IPS-18a (cell line): ENCODE measurements around the gene TP53AIP1.

Experiments used
- H3K27ac ChIP-seq: one replicate; pipeline ENCODE4 v1.5.1; 2013; ENCODE audit warnings: low read length
- H3K27me3 ChIP-seq: one replicate; pipeline ENCODE4 v1.6.1; 2013; ENCODE audit warnings: mild to moderate bottlenecking, low read length; ENCODE audit not compliant: control insufficient read depth, insufficient read depth
- H3K36me3 ChIP-seq: one replicate; pipeline ENCODE4 v1.6.1; 2013; ENCODE audit warnings: low read depth, low read length; ENCODE audit not compliant: control insufficient read depth
- H3K4me1 ChIP-seq: one replicate; pipeline ENCODE4 v1.6.1; 2013; ENCODE audit warnings: low read depth, low read length; ENCODE audit not compliant: control insufficient read depth
- H3K4me3 ChIP-seq: one replicate; pipeline ENCODE4 v1.5.1; 2013; ENCODE audit warnings: low read length
- H3K9ac ChIP-seq: one replicate; pipeline ENCODE4 v1.6.1; 2013; ENCODE audit warnings: mild to moderate bottlenecking, low read length, moderate library complexity
- H3K9me3 ChIP-seq: one replicate; pipeline ENCODE4 v1.6.1; 2013; ENCODE audit warnings: low read depth, low read length; ENCODE audit not compliant: control insufficient read depth

Gene TP53AIP1

GRCh38 chr11:128891913-128892398 lies 50.7 kb downstream of the TP53AIP1 start:
- no peak overlapping the region for H3K27ac ChIP-seq

GRCh38 chr11:128890543-128891368 lies 51.9 kb downstream of the TP53AIP1 start, which contains the start of gene KCNJ5:
Gene KCNJ5 (plus strand): TSS chr11:128891356. CDS start chr11:128911274, 19,918 bp downstream.
- Histone ChIP-seq H3K27me3 (peaks cover 85% of the 10 kb centered on the region), H3K27ac (no peak within 1 kb of the TSS), H3K36me3 (no peaks in the 10 kb centered on the region), H3K4me1 (peaks cover 7% of the 10 kb centered on the region), H3K9me3 (no peaks in the 10 kb centered on the region), H3K4me3 (peak within 1 kb of the TSS; percentile 64), H3K9ac (no peak within 1 kb of the TSS)

More at GRCh38 chr11:128891913-128892398, 50.7 kb downstream of the TP53AIP1 start:
- Histone ChIP-seq H3K9me3 (no peaks in the 10 kb centered on the region), H3K9ac (no peak overlapping the region), H3K4me1 (peaks cover 7% of the 10 kb centered on the region), H3K36me3 (no peaks in the 10 kb centered on the region), H3K27me3 (peaks cover 80% of the 10 kb centered on the region), H3K4me3 (peak overlapping the region; percentile 51)

- H3K4me1 ChIP-seq: peaks cover 7% of the 10 kb centered on the region
- no peak overlapping the region for H3K9ac ChIP-seq
- H3K27me3 ChIP-seq: peaks cover 91% of the 10 kb centered on the region
- no peak overlapping the region for H3K27ac ChIP-seq
- no peaks in the 10 kb centered on the region for H3K36me3 ChIP-seq
- H3K4me3 ChIP-seq: peak overlapping the region; percentile 64
- no peaks in the 10 kb centered on the region for H3K9me3 ChIP-seq
Observed at GRCh38 chr11:128890216-128890542, 52.5 kb downstream of the TP53AIP1 start.

GRCh38 chr11:128889657-128890213 lies 52.9 kb downstream of the TP53AIP1 start:
- H3K36me3 ChIP-seq: no peaks in the 10 kb centered on the region
- no peak overlapping the region for H3K27ac ChIP-seq
- peaks cover 7% of the 10 kb centered on the region for H3K4me1 ChIP-seq
- H3K27me3 ChIP-seq: peaks cover 87% of the 10 kb centered on the region
- peak overlapping the region; percentile 64 for H3K4me3 ChIP-seq
- H3K9me3 ChIP-seq: no peaks in the 10 kb centered on the region
- H3K9ac ChIP-seq: no peak overlapping the region

- H3K36me3 ChIP-seq: no peaks in the 10 kb centered on the region
- H3K9ac ChIP-seq: no peak overlapping the region
- H3K4me1 ChIP-seq: peaks cover 7% of the 10 kb centered on the region
- H3K9me3 ChIP-seq: no peaks in the 10 kb centered on the region
- H3K4me3 ChIP-seq: no peak overlapping the region
- no peak overlapping the region for H3K27ac ChIP-seq
- peaks cover 73% of the 10 kb centered on the region for H3K27me3 ChIP-seq
Observed at GRCh38 chr11:128888034-128888985, 54.4 kb downstream of the TP53AIP1 start.

GRCh38 chr11:128886406-128887124 lies 56.1 kb downstream of the TP53AIP1 start:
- no peak overlapping the region for H3K4me3 ChIP-seq
- no peaks in the 10 kb centered on the region for H3K36me3 ChIP-seq
- peaks cover 56% of the 10 kb centered on the region for H3K27me3 ChIP-seq
- H3K9me3 ChIP-seq: no peaks in the 10 kb centered on the region
- no peak overlapping the region for H3K9ac ChIP-seq
- H3K27ac ChIP-seq: no peak overlapping the region
- H3K4me1 ChIP-seq: peaks cover 2% of the 10 kb centered on the region
